GM12872 (cell line): Measurements from ENCODE around the gene SHC1.

Source experiments
- TF ChIP-seq, protein P1 (sequence below): IDR thresholded peaks from 3 replicates; pipeline ENCODE4 v1.5.1; 2011; ENCODE audit warnings: low read depth, mild to moderate bottlenecking, low read length, moderate library complexity; ENCODE audit not compliant: insufficient read depth

SHC1 gene

GRCh38 chr1:154971341-154971998 is 923 bp upstream of the SHC1 start:
- TF ChIP-seq, protein P1, sequence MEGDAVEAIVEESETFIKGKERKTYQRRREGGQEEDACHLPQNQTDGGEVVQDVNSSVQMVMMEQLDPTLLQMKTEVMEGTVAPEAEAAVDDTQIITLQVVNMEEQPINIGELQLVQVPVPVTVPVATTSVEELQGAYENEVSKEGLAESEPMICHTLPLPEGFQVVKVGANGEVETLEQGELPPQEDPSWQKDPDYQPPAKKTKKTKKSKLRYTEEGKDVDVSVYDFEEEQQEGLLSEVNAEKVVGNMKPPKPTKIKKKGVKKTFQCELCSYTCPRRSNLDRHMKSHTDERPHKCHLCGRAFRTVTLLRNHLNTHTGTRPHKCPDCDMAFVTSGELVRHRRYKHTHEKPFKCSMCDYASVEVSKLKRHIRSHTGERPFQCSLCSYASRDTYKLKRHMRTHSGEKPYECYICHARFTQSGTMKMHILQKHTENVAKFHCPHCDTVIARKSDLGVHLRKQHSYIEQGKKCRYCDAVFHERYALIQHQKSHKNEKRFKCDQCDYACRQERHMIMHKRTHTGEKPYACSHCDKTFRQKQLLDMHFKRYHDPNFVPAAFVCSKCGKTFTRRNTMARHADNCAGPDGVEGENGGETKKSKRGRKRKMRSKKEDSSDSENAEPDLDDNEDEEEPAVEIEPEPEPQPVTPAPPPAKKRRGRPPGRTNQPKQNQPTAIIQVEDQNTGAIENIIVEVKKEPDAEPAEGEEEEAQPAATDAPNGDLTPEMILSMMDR = no peak

- TF ChIP-seq, protein P1 = no peak
Measured at GRCh38 chr1:154969860-154970452, 591 bp downstream of the SHC1 start.

- TF ChIP-seq, protein P1 = no peak
Measured at GRCh38 chr1:154969246-154969645, 1.3 kb downstream of the SHC1 start.

DNA sequence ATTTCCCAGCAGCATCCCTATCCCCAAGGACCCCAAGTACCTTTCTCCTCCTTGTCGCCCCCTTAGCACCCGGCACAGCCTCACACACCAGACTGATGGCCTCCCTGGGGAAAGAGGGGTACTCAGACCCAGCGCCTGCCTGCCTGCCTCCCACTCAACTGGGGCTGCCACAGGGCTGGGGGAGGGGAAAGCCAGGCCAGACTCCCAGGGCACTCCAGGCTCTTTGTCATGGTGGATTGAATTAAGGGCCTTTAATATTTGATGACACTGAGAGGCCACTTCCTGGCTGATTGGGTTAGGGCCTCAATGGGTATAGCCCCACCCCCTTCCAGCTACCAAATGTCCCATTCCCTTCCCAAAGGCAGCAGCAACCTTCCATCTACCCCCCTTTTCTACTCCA is 1.8 kb downstream of the SHC1 start:
- TF ChIP-seq, protein P1 = no peak

DNA sequence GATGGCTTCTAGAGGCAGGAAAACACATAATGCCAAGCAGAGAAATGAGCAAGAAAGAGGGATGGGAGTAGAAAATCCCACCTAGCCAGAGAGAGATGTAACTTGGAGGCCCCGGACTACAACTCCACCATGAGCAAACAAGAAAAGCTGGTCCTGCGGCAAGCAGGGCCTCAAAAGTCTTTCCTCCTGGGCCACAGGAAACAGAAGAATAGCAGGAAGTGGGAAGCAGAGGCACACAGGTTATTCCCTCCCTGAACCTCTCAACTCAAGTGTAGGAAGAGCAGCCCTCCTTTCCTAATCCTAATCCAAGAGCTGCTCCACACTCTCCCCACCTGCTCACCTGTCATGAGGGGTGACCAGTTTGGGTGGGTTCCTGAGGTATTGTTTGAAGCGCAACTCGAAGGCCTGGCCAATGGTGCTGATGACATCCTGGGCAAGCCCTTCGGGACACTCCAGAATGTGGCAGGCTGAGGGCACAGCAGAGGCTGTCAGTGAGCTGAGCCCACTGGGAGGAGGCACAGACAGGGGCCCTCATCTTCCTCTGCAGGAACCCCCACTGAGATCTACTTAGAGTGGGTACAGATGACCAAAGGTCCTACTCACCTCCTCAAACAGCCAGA is 3.1 kb downstream of the SHC1 start:
- TF ChIP-seq, protein P1 = no peak

- TF ChIP-seq, protein P1 = no peak
Measured at GRCh38 chr1:154966111-154966510, 4.4 kb downstream of the SHC1 start.

DNA sequence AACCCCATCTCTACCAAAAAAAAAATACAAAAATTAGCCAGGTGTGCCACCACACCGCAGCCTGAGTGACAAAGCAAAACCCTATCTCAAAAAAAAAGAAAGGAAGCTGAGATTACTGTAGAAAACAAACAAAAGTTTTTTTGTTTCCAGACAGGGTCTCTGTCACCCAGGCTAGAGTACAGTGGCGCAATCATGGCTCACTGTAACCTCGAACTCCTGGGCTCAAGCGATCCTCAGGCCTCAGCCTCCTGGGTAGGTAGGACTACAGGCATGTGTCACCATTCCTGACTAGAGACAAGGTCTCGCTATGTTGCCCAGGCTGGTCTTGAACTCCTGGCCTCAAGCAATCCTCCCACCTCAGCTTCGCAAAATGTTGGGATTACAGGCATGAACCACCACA is 6.2 kb downstream of the SHC1 start:
- TF ChIP-seq, protein P1 = no peak
